GM12864 (cell line): ENCODE measurements around the gene CLIP4.

Source experiments
- DNase-seq: peaks from one replicate; pipeline ENCODE4 v3.0.0-alpha.2; 2011; ENCODE audit warnings: low read depth
- H3K4me3 ChIP-seq: 2 replicates; pipeline ENCODE4 v1.5.1; 2011; ENCODE audit warnings: mild to moderate bottlenecking, low read depth, low read length, control low read depth
- CTCF ChIP-seq: IDR thresholded peaks from 2 replicates; pipeline ENCODE4 v1.5.1; 2011; ENCODE audit warnings: low read depth, mild to moderate bottlenecking, moderate library complexity, low read length, control low read depth, inconsistent platforms; ENCODE audit errors: missing control alignments

The CLIP4 gene

DNA sequence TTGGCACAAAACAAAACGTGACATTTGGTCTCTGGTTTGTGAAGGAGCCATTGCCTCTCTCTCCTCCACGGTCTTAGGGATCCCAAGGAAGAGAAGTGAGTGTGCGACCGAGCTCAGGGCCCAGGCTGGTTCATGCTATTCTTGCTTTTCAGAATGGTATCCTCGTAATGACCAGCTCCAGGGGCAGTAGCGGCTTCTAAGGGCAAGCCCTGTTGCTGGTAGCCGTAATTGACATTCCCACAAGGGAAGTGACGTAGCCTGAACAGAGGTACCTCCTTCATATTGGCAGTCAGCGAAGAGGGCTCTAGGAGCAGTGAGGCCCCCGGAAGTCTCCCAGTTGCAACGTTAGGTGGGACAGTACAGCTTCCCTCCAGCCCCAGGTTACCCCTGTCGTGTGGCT is 77.9 kb downstream of the CLIP4 start:
- TF ChIP-seq CTCF: no peak
- no peak for DNase-seq
- no peak overlapping the region for H3K4me3 ChIP-seq

DNA sequence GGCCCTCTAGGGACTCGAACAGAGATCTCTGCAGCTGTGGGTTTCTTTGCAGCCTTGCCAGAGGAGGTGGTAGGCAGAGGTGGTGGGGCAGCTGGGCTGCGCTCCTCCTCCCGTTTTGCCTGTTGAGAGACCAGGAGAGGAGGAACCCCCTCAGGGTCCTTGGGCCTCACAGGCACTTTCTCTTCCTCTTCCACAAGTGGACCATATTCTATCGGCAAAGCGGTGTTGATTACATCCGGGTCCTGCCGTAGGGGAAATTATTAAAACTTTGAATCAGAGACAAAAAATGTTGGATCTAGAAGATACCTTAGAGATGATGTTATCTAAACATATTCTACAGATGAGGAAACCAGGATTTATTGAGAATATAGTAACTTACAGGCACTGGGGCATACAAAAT is 78.5 kb downstream of the CLIP4 start:
- H3K4me3 ChIP-seq: no peak overlapping the region
- no peak for TF ChIP-seq CTCF
- DNase-seq: no peak

GRCh38 chr2:29195796-29196195 is 80.6 kb downstream of the CLIP4 start:
- H3K4me3 ChIP-seq: no peak overlapping the region
- TF ChIP-seq CTCF: no peak

GRCh38 chr2:29196792-29197788 is 81.9 kb downstream of the CLIP4 start:
- DNase-seq: peak; percentile 33
- TF ChIP-seq CTCF: peak; percentile 82
- no peak overlapping the region for H3K4me3 ChIP-seq

More at GRCh38 chr2:29195796-29196195, 80.6 kb downstream of the CLIP4 start:
- DNase-seq: no peak

- H3K4me3 ChIP-seq: no peak overlapping the region
- DNase-seq: no peak
- TF ChIP-seq CTCF: no peak
Measured at GRCh38 chr2:29201979-29202378, 86.8 kb downstream of the CLIP4 start.

GRCh38 chr2:29202819-29203495 is 87.7 kb downstream of the CLIP4 start:
- no peak for DNase-seq
- no peak overlapping the region for H3K4me3 ChIP-seq
- no peak for TF ChIP-seq CTCF

GRCh38 chr2:29206941-29207340 is 91.7 kb downstream of the CLIP4 start:
- TF ChIP-seq CTCF: no peak
- no peak overlapping the region for H3K4me3 ChIP-seq
- no peak for DNase-seq
